PC-3 (cell line): Measurements from ENCODE around the gene SLC22A4. TPM values are rescaled to one million over a fixed set of nuclear protein-coding genes. Genes with fewer than 3 reads are reported as not detected.

Experiments
- ATAC-seq: fragments of 200-7000 bp; cut with Tn5 transposase; 2 replicates; pipeline ENCODE4 v1.9.1; 2020; ENCODE audit warnings: mild to moderate bottlenecking, moderate library complexity
- BruUV-seq: library from RNA; stranded (reverse); fragments of 400-500 nt; replicated peaks from 2 replicates; lab custom pipeline; 2021; lab: Mats Ljungman, UMichigan
- CTCF ChIA-PET: fragments of 300-600 bp; sonication (Branson Sonifier 250); formaldehyde crosslinking; loops from one replicate; lab custom pipeline; 2022; ENCODE audit warnings: antibody characterized with exemption; lab: Charles Lee
- POLR2A ChIA-PET: fragments of 300-600 bp; sonication (Branson Sonifier 250); formaldehyde crosslinking; loops from one replicate; lab custom pipeline; 2022; ENCODE audit warnings: antibody characterized with exemption; ENCODE audit not compliant: unreplicated experiment; lab: Charles Lee
- DNase-seq: peaks from one replicate; pipeline ENCODE4 v3.0.0-alpha.2; 2015
- H2AFZ ChIP-seq: fragments of 300-600 bp; sonication (generic); 2 replicates; pipeline ENCODE4 v1.6.0; 2016; ENCODE audit warnings: antibody characterized with exemption, low read length
- H3F3A ChIP-seq: fragments of 300-600 bp; sonication (generic); one replicate; pipeline ENCODE4 v1.6.0; 2017; ENCODE audit warnings: antibody characterized with exemption, low read length, control low read depth, mild to moderate bottlenecking; ENCODE audit not compliant: unreplicated experiment
- H3K27ac ChIP-seq: fragments of 300-600 bp; sonication (generic); 2 replicates; pipeline ENCODE4 v1.5.1; 2016; ENCODE audit warnings: mild to moderate bottlenecking, low read length
- H3K27me3 ChIP-seq: fragments of 300-600 bp; sonication (generic); 2 replicates; pipeline ENCODE4 v1.6.1; 2016; ENCODE audit warnings: low read length, mixed read lengths
- H3K36me3 ChIP-seq: fragments of 300-600 bp; sonication (generic); 2 replicates; pipeline ENCODE4 v1.6.1; 2016; ENCODE audit warnings: low read depth, mixed run types, low read length, mixed read lengths
- H3K4me1 ChIP-seq: fragments of 300-600 bp; sonication (generic); 2 replicates; pipeline ENCODE4 v1.5.1; 2016; ENCODE audit warnings: low read length; ENCODE audit not compliant: insufficient read depth
- H3K4me2 ChIP-seq: fragments of 300-600 bp; sonication (generic); 2 replicates; pipeline ENCODE4 v1.6.0; 2016; ENCODE audit warnings: low read length
- H3K4me3 ChIP-seq: fragments of 300-600 bp; sonication (generic); 2 replicates; pipeline ENCODE4 v1.5.1; 2016; ENCODE audit warnings: mild to moderate bottlenecking, low read length, mixed read lengths
- H3K79me2 ChIP-seq: fragments of 300-600 bp; sonication (generic); 2 replicates; pipeline ENCODE4 v1.6.1; 2017; ENCODE audit warnings: low read length, mixed read lengths
- H3K9ac ChIP-seq: fragments of 300-600 bp; sonication (generic); 2 replicates; pipeline ENCODE4 v1.6.0; 2016; ENCODE audit warnings: mild to moderate bottlenecking, low read length
- H3K9me2 ChIP-seq: fragments of 300-600 bp; sonication (generic); replicated peaks from 2 replicates; pipeline ENCODE4 v1.6.1; 2016; ENCODE audit warnings: mixed run types, low read length, mixed read lengths
- H3K9me3 ChIP-seq: fragments of 300-600 bp; sonication (generic); 2 replicates; pipeline ENCODE4 v1.6.1; 2016; ENCODE audit warnings: low read length, mixed read lengths
- H4K20me1 ChIP-seq: fragments of 300-600 bp; sonication (generic); 2 replicates; pipeline ENCODE4 v1.6.1; 2016; ENCODE audit warnings: low read length, mixed read lengths
- EZH2 ChIP-seq: fragments of 300-600 bp; sonication (generic); IDR thresholded peaks from one replicate; pipeline ENCODE4 v1.6.1; 2017; ENCODE audit warnings: antibody characterized with exemption, mild to moderate bottlenecking, low read length; ENCODE audit not compliant: unreplicated experiment
- EZH2phosphoT487 ChIP-seq: fragments of 300-600 bp; sonication (generic); IDR thresholded peaks from 2 replicates; pipeline ENCODE4 v1.6.1; 2018; ENCODE audit warnings: mild to moderate bottlenecking, antibody characterized with exemption, low read length, borderline replicate concordance
- intact Hi-C: fragments of 100-400 bp; cut with micrococcal nuclease; formaldehyde crosslinking; loops from 2 replicates; pipeline ENCODE4 v1.9.0; 2023
- total RNA-seq: library from RNA; depleted of rRNA; stranded (reverse); fragments of >200 nt; gene quantifications from 2 replicates; pipeline ENCODE4 v1.2.3, GENCODE V29; 2014
- TF ChIP-seq, protein P1 (sequence below): fragments of 300-600 bp; sonication (generic); conservative IDR thresholded peaks from 2 replicates; pipeline ENCODE4 v1.5.1; 2017; ENCODE audit warnings: antibody characterized with exemption, low read depth, mild to moderate bottlenecking, low read length

The SLC22A4 gene
- total RNA-seq, 1 experiment from 2014 or later = 3.4 TPM

DNA sequence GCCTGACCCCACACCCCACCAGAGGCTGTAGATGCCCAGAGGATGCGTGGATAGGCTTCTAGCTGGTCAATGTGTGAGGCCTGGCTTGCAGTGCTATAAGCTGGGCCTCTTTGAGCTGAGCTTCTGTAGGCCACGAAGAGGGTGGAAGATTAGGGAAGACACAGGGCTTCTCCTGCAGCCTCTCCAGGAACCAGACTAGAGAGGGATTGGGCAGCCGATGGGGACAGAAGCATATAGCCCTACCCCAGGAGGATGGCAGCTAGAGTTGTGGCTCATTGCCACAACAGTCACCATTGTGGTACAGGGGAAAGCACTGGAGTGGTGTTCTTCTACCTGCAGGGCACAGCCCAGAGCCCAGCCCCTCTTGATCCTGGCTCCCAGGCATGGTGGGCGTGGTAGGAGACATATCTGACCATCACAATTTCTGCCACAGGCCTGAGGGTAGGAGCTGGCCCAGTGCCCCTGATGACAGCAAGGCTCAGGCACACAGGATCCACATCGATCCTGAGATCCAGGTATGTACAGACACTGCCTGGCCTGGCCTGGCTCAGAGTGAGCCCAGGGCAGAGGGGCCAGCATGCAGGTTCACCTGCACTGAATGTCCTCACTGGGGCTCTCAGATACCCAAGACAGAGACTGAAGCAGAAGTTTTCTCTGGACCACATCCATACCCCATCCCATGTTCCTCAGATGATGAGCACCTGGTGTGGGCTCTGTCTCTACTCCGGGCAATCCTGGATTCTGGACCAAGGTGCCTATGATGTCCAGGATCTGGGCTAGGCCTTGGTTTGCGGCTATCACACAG lies 28.0 kb upstream of the SLC22A4 start:
- CTCF ChIA-PET = no interaction called here
- H3K79me2 ChIP-seq = peaks cover 5% of the 10 kb centered on the region; the same call in 1 of the 2 replicates
- intact Hi-C loops = no loop called here

DNA sequence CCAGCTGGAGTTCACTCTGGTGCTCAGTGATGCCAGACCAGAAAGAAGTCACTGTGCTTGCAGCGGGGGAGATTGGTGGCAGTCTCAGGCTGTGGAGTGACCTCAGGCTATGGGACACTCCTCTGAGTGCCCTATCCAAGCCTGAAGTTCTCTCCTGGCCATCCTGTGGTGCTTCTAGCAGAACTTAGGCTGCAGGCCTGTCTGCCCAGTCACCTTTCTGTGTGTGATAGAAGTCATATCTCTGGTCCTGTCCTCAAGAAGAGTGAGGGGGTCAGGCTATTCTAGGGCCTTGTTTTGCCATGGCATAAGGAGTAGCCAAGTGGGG lies 27.4 kb upstream of the SLC22A4 start:
- 0 out of 2 replicates have a peak, but pooled peaks cover 5% of the 10 kb centered on the region for H3K36me3 ChIP-seq
- 0 out of 2 replicates have a peak overlapping the region, but pooled peaks have one; percentile 84 for H3K27ac ChIP-seq
- no peaks in the 10 kb centered on the region for H3K79me2 ChIP-seq
- H3K9me3 ChIP-seq = no peaks in the 10 kb centered on the region
- TF ChIP-seq, protein P1, sequence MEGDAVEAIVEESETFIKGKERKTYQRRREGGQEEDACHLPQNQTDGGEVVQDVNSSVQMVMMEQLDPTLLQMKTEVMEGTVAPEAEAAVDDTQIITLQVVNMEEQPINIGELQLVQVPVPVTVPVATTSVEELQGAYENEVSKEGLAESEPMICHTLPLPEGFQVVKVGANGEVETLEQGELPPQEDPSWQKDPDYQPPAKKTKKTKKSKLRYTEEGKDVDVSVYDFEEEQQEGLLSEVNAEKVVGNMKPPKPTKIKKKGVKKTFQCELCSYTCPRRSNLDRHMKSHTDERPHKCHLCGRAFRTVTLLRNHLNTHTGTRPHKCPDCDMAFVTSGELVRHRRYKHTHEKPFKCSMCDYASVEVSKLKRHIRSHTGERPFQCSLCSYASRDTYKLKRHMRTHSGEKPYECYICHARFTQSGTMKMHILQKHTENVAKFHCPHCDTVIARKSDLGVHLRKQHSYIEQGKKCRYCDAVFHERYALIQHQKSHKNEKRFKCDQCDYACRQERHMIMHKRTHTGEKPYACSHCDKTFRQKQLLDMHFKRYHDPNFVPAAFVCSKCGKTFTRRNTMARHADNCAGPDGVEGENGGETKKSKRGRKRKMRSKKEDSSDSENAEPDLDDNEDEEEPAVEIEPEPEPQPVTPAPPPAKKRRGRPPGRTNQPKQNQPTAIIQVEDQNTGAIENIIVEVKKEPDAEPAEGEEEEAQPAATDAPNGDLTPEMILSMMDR = no peak
- TF ChIP-seq EZH2 (no peak), EZH2phosphoT487 (no peak)
- H3K4me2 ChIP-seq = no peak overlapping the region
- H3K4me1 ChIP-seq = peaks cover 37% of the 10 kb centered on the region
- intact Hi-C loops = no loop called here
- H3K4me3 ChIP-seq = no peak overlapping the region
- H3K27me3 ChIP-seq = no peaks in the 10 kb centered on the region
- CTCF ChIA-PET = no interaction called here
- POLR2A ChIA-PET = interaction anchor here (0.7 kb wide), 1 partner anchor 30 kb away, joined by 3 read pairs; no protein-coding TSS in a partner anchor
- BruUV-seq = no TSS peak
- H3K9ac ChIP-seq = no peak overlapping the region
- DNase-seq = no peak
- ATAC-seq = no peak
- no peak overlapping the region for H2AFZ ChIP-seq
- no peaks in the 10 kb centered on the region for H4K20me1 ChIP-seq
- H3F3A ChIP-seq = no peaks in the 10 kb centered on the region
- no peaks in the 10 kb centered on the region for H3K9me2 ChIP-seq

More for the DNA sequence above, 28.0 kb upstream of the SLC22A4 start:
- peak overlapping the region; percentile 15; the same call in 1 of the 2 replicates for H3K4me3 ChIP-seq
- no peaks in the 10 kb centered on the region for H3K9me2 ChIP-seq
- BruUV-seq = TSS peak; percentile 42
- H3F3A ChIP-seq = no peaks in the 10 kb centered on the region
- H4K20me1 ChIP-seq = no peaks in the 10 kb centered on the region
- DNase-seq = peak; percentile 38
- H3K4me2 ChIP-seq = peak overlapping the region; percentile 69
- peak; percentile 11 for ATAC-seq
- peak overlapping the region; percentile 50 for H3K9ac ChIP-seq
- H3K4me1 ChIP-seq = peaks cover 42% of the 10 kb centered on the region
- peak overlapping the region; percentile 84 for H3K27ac ChIP-seq
- no peaks in the 10 kb centered on the region for H3K9me3 ChIP-seq
- H3K36me3 ChIP-seq = 0 out of 2 replicates have a peak, but pooled peaks cover 5% of the 10 kb centered on the region
- H3K27me3 ChIP-seq = no peaks in the 10 kb centered on the region
- no peak for TF ChIP-seq EZH2phosphoT487
- TF ChIP-seq, protein P1 = no peak
- peak overlapping the region; percentile 51; the same call in 1 of the 2 replicates for H2AFZ ChIP-seq
- POLR2A ChIA-PET = interaction anchor here (0.6 to 0.7 kb wide), 2 partner anchors 29 to 85 kb away, joined by 3 read pairs; no protein-coding TSS in a partner anchor
